Measurements from ENCODE around the gene ATP6V1D.
"Not testable (repeated sequence)": the region's sequence is repeated elsewhere in the genome, so short reads cannot be mapped to it uniquely, and the experiment has no call there.

Gene ATP6V1D

DNA sequence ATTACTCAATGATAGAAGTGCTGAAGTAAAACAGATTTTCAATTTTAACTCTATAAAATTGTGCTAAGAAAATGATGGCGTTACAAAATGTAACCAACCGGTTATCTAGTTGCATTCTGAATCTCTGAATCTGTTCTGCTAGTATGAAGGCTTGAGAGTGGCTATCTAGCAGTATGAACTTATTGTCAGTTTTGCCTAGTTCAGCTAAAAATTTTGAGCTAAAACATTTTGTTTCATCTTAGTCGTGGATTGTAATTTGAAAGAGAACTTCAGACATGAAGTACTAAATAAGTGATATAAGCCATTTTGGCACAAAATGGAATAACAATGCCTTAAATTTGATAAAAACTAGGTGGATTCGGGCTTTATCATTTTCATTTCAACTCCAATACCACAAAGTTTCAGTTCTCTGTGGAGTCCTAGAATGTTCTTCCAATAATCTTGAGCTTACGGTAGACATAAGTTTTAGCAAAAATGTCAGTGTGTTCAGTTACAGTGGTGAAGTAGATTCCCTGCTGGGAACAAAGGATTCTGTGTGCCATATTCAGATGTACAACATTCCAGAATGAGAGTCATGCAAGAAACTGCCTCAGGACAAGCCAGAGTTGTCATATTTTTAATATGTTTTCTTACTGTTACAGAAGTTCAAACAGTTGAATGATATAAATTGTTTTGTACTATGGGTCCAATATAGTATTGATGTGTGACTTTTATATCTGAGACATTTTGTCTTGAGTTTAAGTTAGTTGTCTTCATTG is 28.1 kb downstream of the ATP6V1D start:
- Histone ChIP-seq H3K9me3 (replicated peaks; ENCODE audit: insufficient read depth, low read length) (no peaks in the 10 kb centered on the region), H3K4me2 (ENCODE audit: low read depth, low read length) (no peak overlapping the region), H3K27me3 (replicated peaks; ENCODE audit: insufficient read depth, low read length) (no peaks in the 10 kb centered on the region), H3K4me3 (ENCODE audit: low read length) (no peak overlapping the region), H2AFZ (ENCODE audit: low read length) (no peak overlapping the region), H3K9ac (ENCODE audit: low read length) (no peak overlapping the region), H3K27ac (ENCODE audit: low read length) (no peak overlapping the region), H3K9me2 (replicated peaks; ENCODE audit: insufficient read depth, low read length) (no peaks in the 10 kb centered on the region), H3K36me3 (replicated peaks; ENCODE audit: insufficient read depth, low read length) (no peaks in the 10 kb centered on the region; the same call in 1 of the 2 replicates), H4K20me1 (ENCODE audit: insufficient read depth, low read length) (no peaks in the 10 kb centered on the region), H3K4me1 (ENCODE audit: low read length) (no peaks in the 10 kb centered on the region), H3F3A (ENCODE audit: insufficient read depth, low read length) (no peaks in the 10 kb centered on the region), H3K79me2 (ENCODE audit: low read length) (no peaks in the 10 kb centered on the region)
- TF ChIP-seq, protein P1, sequence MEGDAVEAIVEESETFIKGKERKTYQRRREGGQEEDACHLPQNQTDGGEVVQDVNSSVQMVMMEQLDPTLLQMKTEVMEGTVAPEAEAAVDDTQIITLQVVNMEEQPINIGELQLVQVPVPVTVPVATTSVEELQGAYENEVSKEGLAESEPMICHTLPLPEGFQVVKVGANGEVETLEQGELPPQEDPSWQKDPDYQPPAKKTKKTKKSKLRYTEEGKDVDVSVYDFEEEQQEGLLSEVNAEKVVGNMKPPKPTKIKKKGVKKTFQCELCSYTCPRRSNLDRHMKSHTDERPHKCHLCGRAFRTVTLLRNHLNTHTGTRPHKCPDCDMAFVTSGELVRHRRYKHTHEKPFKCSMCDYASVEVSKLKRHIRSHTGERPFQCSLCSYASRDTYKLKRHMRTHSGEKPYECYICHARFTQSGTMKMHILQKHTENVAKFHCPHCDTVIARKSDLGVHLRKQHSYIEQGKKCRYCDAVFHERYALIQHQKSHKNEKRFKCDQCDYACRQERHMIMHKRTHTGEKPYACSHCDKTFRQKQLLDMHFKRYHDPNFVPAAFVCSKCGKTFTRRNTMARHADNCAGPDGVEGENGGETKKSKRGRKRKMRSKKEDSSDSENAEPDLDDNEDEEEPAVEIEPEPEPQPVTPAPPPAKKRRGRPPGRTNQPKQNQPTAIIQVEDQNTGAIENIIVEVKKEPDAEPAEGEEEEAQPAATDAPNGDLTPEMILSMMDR (IDR thresholded peaks at IDR 0.05; ENCODE audit: low read length), result no peak
- TF ChIP-seq EZH2phosphoT487 (IDR thresholded peaks at IDR 0.05; ENCODE audit: low read length), result no peak
- TF ChIP-seq EZH2 (optimal IDR thresholded peaks at IDR 0.05; ENCODE audit: low read depth, low read length), result no peak
- DNase-seq, result no peak

GRCh38 chr14:67329666-67330065 is 29.9 kb downstream of the ATP6V1D start:
- not testable (repeated sequence) for H3F3A ChIP-seq (ENCODE audit: insufficient read depth, low read length); H3K4me1 ChIP-seq (ENCODE audit: low read length); H3K36me3 ChIP-seq (replicated peaks; ENCODE audit: insufficient read depth, low read length); H4K20me1 ChIP-seq (ENCODE audit: insufficient read depth, low read length); H3K4me2 ChIP-seq (ENCODE audit: low read depth, low read length); H3K9me3 ChIP-seq (replicated peaks; ENCODE audit: insufficient read depth, low read length); H2AFZ ChIP-seq (ENCODE audit: low read length); H3K9me2 ChIP-seq (replicated peaks; ENCODE audit: insufficient read depth, low read length); H3K4me3 ChIP-seq (ENCODE audit: low read length); DNase-seq; H3K27me3 ChIP-seq (replicated peaks; ENCODE audit: insufficient read depth, low read length); H3K27ac ChIP-seq (ENCODE audit: low read length); H3K79me2 ChIP-seq (ENCODE audit: low read length); H3K9ac ChIP-seq (ENCODE audit: low read length)

- Histone ChIP-seq H3K4me1 (ENCODE audit: low read length) (no peaks in the 10 kb centered on the region), H3K4me3 (ENCODE audit: low read length) (no peak overlapping the region), H3F3A (ENCODE audit: insufficient read depth, low read length) (no peaks in the 10 kb centered on the region), H2AFZ (ENCODE audit: low read length) (no peak overlapping the region), H3K27ac (ENCODE audit: low read length) (no peak overlapping the region), H3K9me3 (replicated peaks; ENCODE audit: insufficient read depth, low read length) (no peaks in the 10 kb centered on the region), H3K9me2 (replicated peaks; ENCODE audit: insufficient read depth, low read length) (no peaks in the 10 kb centered on the region), H3K4me2 (ENCODE audit: low read depth, low read length) (no peak overlapping the region), H4K20me1 (ENCODE audit: insufficient read depth, low read length) (no peaks in the 10 kb centered on the region), H3K36me3 (replicated peaks; ENCODE audit: insufficient read depth, low read length) (no peaks in the 10 kb centered on the region), H3K9ac (ENCODE audit: low read length) (no peak overlapping the region), H3K79me2 (ENCODE audit: low read length) (no peaks in the 10 kb centered on the region), H3K27me3 (replicated peaks; ENCODE audit: insufficient read depth, low read length) (no peaks in the 10 kb centered on the region)
- no peak for DNase-seq
- TF ChIP-seq EZH2 (optimal IDR thresholded peaks at IDR 0.05; ENCODE audit: low read depth, low read length), result no peak
- no peak for TF ChIP-seq EZH2phosphoT487 (IDR thresholded peaks at IDR 0.05; ENCODE audit: low read length)
- TF ChIP-seq, protein P1 (IDR thresholded peaks at IDR 0.05; ENCODE audit: low read length), result no peak
These were observed 40.5 kb downstream of the ATP6V1D start for GRCh38 chr14:67319142-67319541.

DNA sequence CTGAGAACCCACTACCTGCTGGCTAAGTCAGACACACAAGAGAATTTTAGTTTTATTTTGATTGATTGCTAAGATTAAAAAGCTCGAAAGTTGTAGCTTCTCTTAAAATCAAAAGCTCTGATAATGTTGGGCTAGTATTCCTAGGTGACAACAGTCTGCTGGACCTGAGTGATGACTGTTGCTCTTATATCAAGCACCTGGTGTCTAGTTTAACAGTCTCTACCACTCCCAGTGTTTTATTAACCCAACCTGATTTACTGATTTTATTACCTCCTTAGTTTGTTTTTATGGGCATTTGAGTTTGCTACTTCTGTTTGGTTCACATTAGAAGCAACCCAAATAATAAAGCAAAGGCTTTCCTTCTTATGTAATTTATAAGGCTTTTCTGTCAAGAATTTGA is 41.8 kb downstream of the ATP6V1D start:
- Histone ChIP-seq H3K9ac (ENCODE audit: low read length) (no peak overlapping the region), H3K27ac (ENCODE audit: low read length) (no peak overlapping the region)
- TF ChIP-seq, protein P1 (IDR thresholded peaks at IDR 0.05; ENCODE audit: low read length), result no peak
- TF ChIP-seq EZH2phosphoT487 (IDR thresholded peaks at IDR 0.05; ENCODE audit: low read length), result no peak
- no peak for TF ChIP-seq EZH2 (optimal IDR thresholded peaks at IDR 0.05; ENCODE audit: low read depth, low read length)

More for the DNA sequence above, 41.8 kb downstream of the ATP6V1D start:
- no peaks in the 10 kb centered on the region for H3K9me3 ChIP-seq (replicated peaks; ENCODE audit: insufficient read depth, low read length)
- no peaks in the 10 kb centered on the region for H3K4me1 ChIP-seq (ENCODE audit: low read length)
- H3F3A ChIP-seq (ENCODE audit: insufficient read depth, low read length), result no peaks in the 10 kb centered on the region
- no peaks in the 10 kb centered on the region for H3K9me2 ChIP-seq (replicated peaks; ENCODE audit: insufficient read depth, low read length)
- H4K20me1 ChIP-seq (ENCODE audit: insufficient read depth, low read length), result no peaks in the 10 kb centered on the region
- H3K27me3 ChIP-seq (replicated peaks; ENCODE audit: insufficient read depth, low read length), result no peaks in the 10 kb centered on the region
- H3K79me2 ChIP-seq (ENCODE audit: low read length), result no peaks in the 10 kb centered on the region
- DNase-seq, result no peak
- no peak overlapping the region for H3K4me3 ChIP-seq (ENCODE audit: low read length)
- no peaks in the 10 kb centered on the region for H3K36me3 ChIP-seq (replicated peaks; ENCODE audit: insufficient read depth, low read length)
- no peak overlapping the region for H2AFZ ChIP-seq (ENCODE audit: low read length)
- H3K4me2 ChIP-seq (ENCODE audit: low read depth, low read length), result no peak overlapping the region
